Upper lobe of left lung (tissue), 6 donors: Measurements from ENCODE around the gene DNAJB7. TPM values are rescaled to one million over a fixed set of nuclear protein-coding genes. Genes with fewer than 3 reads are reported as not detected.
"Not testable (repeated sequence)": the region's sequence is repeated elsewhere in the genome, so short reads cannot be mapped to it uniquely, and the experiment has no call there.

Experiments
- ATAC-seq, 2 donors: fragments of 200-7000 bp; cut with Tn5 transposase; one replicate each; pipeline ENCODE4 v1.9.1; 2022; ENCODE audit warnings: mild to moderate bottlenecking in 2 of 2, moderate library complexity in 2 of 2; ENCODE audit not compliant: low FRiP score in 2 of 2
- DNase-seq, 2 donors: peaks; one replicate each; pipeline ENCODE4 v3.0.0-alpha.2; 2019 to 2020
- H3K27ac ChIP-seq, 4 donors: fragments of 200-600 bp; sonication (generic); one replicate each; pipeline ENCODE4 v1.5.1; 2016 to 2019
- H3K27me3 ChIP-seq, 4 donors: fragments of 200-600 bp; sonication (generic); one replicate each; pipeline ENCODE4 v1.5.1; 2017 to 2019
- H3K36me3 ChIP-seq, 4 donors: fragments of 200-600 bp; sonication (generic); one replicate each; pipeline ENCODE4 v1.5.1; 2016 to 2019
- H3K4me1 ChIP-seq, 4 donors: fragments of 200-600 bp; sonication (generic); one replicate each; pipeline ENCODE4 v1.5.1; 2018 to 2019
- H3K4me3 ChIP-seq, 4 donors: fragments of 200-600 bp; sonication (generic); one replicate each; pipeline ENCODE4 v1.5.1; 2017 to 2019; ENCODE audit warnings: mild to moderate bottlenecking in 2 of 4, moderate library complexity in 1 of 4
- H3K9me3 ChIP-seq, 4 donors: fragments of 200-600 bp; sonication (generic); one replicate each; pipeline ENCODE4 v1.5.1; 2018 to 2019
- EP300 ChIP-seq, 4 donors: sonication (generic); formaldehyde crosslinking; IDR thresholded peaks; one replicate each; pipeline ENCODE4 v1.5.1; 2017; ENCODE audit warnings: antibody characterized with exemption in 4 of 4, control low read depth in 2 of 4
- POLR2A ChIP-seq, 4 donors: fragments of 450-650 bp; IDR thresholded peaks; one replicate each; pipeline ENCODE4 v1.5.1; 2016 to 2017; ENCODE audit warnings: antibody characterized with exemption in 4 of 4, mild to moderate bottlenecking in 2 of 4
- POLR2AphosphoS5 ChIP-seq, 2 donors: sonication (generic); formaldehyde crosslinking; IDR thresholded peaks; one replicate each; pipeline ENCODE4 v1.5.1; 2017; ENCODE audit warnings: antibody characterized with exemption in 2 of 2
- WGBS, 2 donors: methylation state at CpG; one replicate each; pipeline ENCODE4 v1.1.5; 2017 to 2018; 5-methylcytosine and 5-hydroxymethylcytosine counted together
- total RNA-seq, 6 donors: library from RNA; depleted of rRNA in 4 of 6; stranded (reverse); fragments of >200 nt in 4 of 6; gene quantifications; one replicate each; pipeline versions ENCODE4 v1.1.0 to v1.2.1, GENCODE V29; 2016 to 2021
- TF ChIP-seq, protein P1 (sequence below), 6 experiments: fragments of 450-650 bp in 4 of 6; fragments of 200-600 bp in 2 of 6; sonication (generic) in 2 of 6; IDR thresholded peaks; one replicate each; pipeline ENCODE4 v1.5.1; 2016 to 2019; ENCODE audit warnings: antibody characterized with exemption in 6 of 6
- donor health status: DM: no; HTN: no; CAD: no; lungs with moderate emphysema.
- donor health status: DM: no; HTN: yes; CAD: no; lungs with severe emphysema.

DNAJB7 gene
- total RNA-seq, 6 donors from 2014 or later, result not detected

DNA sequence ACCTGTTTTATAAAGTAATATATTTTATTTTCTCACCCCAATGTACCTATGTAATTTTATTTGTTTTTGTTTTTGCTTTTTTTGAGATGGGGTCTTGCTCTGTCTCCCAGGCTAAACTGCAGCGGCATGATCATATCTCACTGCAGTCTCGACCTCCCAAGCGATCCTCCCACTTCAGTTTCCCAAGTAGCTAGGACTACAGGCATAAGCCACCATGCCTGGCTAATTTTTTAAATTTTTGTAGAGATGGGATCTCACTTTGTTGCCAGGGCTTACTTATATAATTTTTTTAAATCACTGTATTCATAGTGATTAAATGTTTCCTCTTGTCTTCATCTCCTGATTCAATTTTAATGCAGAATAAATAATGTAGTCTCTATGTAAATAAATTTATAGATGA is 13.2 kb upstream of the DNAJB7 start:
- H3K36me3 ChIP-seq, result peaks cover 0 to 28% (median 0%) of the 10 kb centered on the region in 4 donors
- H3K27me3 ChIP-seq, result no peaks in the 10 kb centered on the region
- no peak overlapping the region for H3K27ac ChIP-seq
- WGBS, 2 donors, result 94 to 97% methylated on average over 3 of the region's 3 CpGs
- H3K4me1 ChIP-seq, result no peaks in the 10 kb centered on the region
- DNase-seq (no peak), ATAC-seq (no peak)
- no peaks in the 10 kb centered on the region for H3K9me3 ChIP-seq
- no peak for TF ChIP-seq EP300 (IDR thresholded peaks at IDR 0.05)
- no peak for TF ChIP-seq POLR2AphosphoS5 (IDR thresholded peaks at IDR 0.05)
- TF ChIP-seq, protein P1, sequence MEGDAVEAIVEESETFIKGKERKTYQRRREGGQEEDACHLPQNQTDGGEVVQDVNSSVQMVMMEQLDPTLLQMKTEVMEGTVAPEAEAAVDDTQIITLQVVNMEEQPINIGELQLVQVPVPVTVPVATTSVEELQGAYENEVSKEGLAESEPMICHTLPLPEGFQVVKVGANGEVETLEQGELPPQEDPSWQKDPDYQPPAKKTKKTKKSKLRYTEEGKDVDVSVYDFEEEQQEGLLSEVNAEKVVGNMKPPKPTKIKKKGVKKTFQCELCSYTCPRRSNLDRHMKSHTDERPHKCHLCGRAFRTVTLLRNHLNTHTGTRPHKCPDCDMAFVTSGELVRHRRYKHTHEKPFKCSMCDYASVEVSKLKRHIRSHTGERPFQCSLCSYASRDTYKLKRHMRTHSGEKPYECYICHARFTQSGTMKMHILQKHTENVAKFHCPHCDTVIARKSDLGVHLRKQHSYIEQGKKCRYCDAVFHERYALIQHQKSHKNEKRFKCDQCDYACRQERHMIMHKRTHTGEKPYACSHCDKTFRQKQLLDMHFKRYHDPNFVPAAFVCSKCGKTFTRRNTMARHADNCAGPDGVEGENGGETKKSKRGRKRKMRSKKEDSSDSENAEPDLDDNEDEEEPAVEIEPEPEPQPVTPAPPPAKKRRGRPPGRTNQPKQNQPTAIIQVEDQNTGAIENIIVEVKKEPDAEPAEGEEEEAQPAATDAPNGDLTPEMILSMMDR (IDR thresholded peaks at IDR 0.05), result no peak
- no peak for TF ChIP-seq POLR2A (IDR thresholded peaks at IDR 0.05)
- no peak overlapping the region for H3K4me3 ChIP-seq

DNA sequence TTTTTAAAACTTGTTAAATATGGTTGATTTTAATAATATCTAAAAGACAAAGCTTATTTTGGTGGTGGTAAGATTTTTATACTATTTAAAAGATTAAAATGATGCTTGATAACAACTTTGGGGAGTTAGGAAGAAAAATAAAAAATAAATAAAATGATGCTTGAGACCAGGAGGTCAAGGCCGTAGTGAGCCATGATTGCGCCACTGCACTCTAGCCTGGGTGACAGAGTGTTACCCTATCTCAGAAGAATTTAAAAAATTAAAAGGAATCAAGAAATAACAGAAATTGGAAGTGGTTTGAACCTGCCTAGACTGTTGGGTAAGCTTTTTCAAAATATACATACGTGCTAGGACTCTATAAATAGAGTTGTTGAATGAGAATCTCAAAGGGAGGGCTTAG is 12.1 kb upstream of the DNAJB7 start:
- H3K4me1 ChIP-seq, result no peaks in the 10 kb centered on the region
- DNase-seq, result no peak
- TF ChIP-seq POLR2AphosphoS5 (IDR thresholded peaks at IDR 0.05) (no peak), EP300 (IDR thresholded peaks at IDR 0.05) (no peak), POLR2A (IDR thresholded peaks at IDR 0.05) (no peak)
- TF ChIP-seq, protein P1 (IDR thresholded peaks at IDR 0.05), result no peak
- H3K27ac ChIP-seq, result no peak overlapping the region
- H3K27me3 ChIP-seq, result no peaks in the 10 kb centered on the region
- no peak for ATAC-seq
- 93 to 95% methylated on average over 3 of the region's 3 CpGs for WGBS, 2 donors
- H3K4me3 ChIP-seq, result no peak overlapping the region
- H3K36me3 ChIP-seq, result peaks cover 0 to 35% (median 0%) of the 10 kb centered on the region in 4 donors
- H3K9me3 ChIP-seq, result no peaks in the 10 kb centered on the region

DNA sequence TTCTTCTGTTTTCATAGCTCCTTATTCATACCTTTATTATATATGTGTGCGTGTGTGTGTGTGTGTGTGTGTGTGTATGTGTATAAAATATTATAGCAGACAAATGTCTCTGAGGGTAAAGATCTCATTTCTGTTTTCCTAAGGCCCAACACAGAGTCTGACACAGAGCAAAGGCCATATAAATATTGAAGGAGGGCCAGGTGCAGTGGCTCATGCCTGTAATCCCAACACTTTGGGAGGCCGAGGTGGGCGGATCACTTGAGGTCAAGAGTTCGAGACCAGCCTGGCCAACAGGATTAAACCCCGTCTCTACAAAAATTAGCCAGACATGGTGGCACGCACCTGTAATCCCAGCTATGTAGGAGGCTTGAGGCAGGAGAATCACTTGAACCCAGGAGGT is 6.5 kb upstream of the DNAJB7 start:
- not testable (repeated sequence) for H3K27me3 ChIP-seq, H3K4me1 ChIP-seq, H3K9me3 ChIP-seq, DNase-seq, H3K4me3 ChIP-seq, H3K27ac ChIP-seq, ATAC-seq
- 87 to 88% methylated on average over 6 of the region's 6 CpGs for WGBS, 2 donors
- peaks cover 0 to 28% (median 0%) of the 10 kb centered on the region in 4 donors for H3K36me3 ChIP-seq

DNA sequence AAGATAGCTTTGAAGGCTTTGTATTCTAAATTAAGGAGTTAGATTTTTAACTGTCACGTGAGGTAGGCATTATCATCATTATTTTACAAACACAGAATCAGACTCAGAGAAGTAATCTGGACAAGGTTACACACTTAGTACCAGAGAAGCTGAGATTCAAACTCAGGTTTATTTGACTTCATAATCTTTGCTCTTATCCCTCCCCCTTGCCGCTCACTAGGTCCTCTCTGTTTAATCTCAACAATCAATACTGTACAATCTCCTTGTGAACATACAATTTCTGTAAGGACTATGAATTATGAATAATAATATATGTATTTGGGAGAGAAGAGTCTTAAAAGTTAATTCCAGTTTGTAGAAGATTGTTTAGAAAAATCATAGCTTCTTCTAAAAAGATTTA is 5.2 kb upstream of the DNAJB7 start:
- no peaks in the 10 kb centered on the region for H3K4me1 ChIP-seq
- TF ChIP-seq EP300 (IDR thresholded peaks at IDR 0.05) (no peak), POLR2AphosphoS5 (IDR thresholded peaks at IDR 0.05) (no peak), POLR2A (IDR thresholded peaks at IDR 0.05) (no peak)
- TF ChIP-seq, protein P1 (IDR thresholded peaks at IDR 0.05), result no peak
- H3K27ac ChIP-seq, result no peak overlapping the region
- H3K36me3 ChIP-seq, result peaks cover 0 to 30% (median 0%) of the 10 kb centered on the region in 4 donors
- no peak for DNase-seq
- H3K4me3 ChIP-seq, result no peak overlapping the region
- 85 to 96% methylated on average over 2 of the region's 2 CpGs for WGBS, 2 donors
- ATAC-seq, result no peak
- no peaks in the 10 kb centered on the region for H3K9me3 ChIP-seq
- H3K27me3 ChIP-seq, result no peaks in the 10 kb centered on the region

DNA sequence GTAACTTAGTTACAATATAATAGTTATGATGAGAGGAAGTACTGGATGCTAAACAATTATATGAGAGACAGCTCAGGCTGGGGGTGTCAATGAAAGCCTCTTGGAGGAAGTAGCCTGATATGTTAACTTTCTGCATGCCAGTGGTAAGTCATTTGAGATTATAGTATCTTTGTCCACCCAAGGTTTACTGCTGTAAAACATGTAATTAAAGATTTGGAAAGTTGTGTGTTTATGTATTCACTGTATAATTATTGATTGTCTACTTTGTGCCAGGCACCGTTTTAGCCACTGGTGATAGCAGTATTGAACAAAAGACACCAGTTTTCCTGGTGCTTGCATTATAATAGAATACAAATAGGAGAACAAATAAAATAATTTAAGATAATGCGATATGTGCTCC is 624 bp upstream of the DNAJB7 start:
- 91 to 96% methylated on average over 2 of the region's 2 CpGs for WGBS, 2 donors
- TF ChIP-seq POLR2A (IDR thresholded peaks at IDR 0.05) (no peak), POLR2AphosphoS5 (IDR thresholded peaks at IDR 0.05) (no peak), EP300 (IDR thresholded peaks at IDR 0.05) (no peak)
- TF ChIP-seq, protein P1 (IDR thresholded peaks at IDR 0.05), result no peak

More for the DNA sequence above, 624 bp upstream of the DNAJB7 start:
- H3K4me1 ChIP-seq, result peaks cover 12 to 16% (median 13%) of the 10 kb centered on the region in 4 donors
- no peak overlapping the region for H3K27ac ChIP-seq
- H3K4me3 ChIP-seq, result no peak overlapping the region
- no peaks in the 10 kb centered on the region for H3K27me3 ChIP-seq
- no peak for ATAC-seq
- H3K36me3 ChIP-seq, result peaks cover 0 to 13% (median 0%) of the 10 kb centered on the region in 4 donors
- no peak for DNase-seq
- H3K9me3 ChIP-seq, result no peaks in the 10 kb centered on the region
